ENCODE data around the gene GNB1L. TPM values are rescaled to one million over a fixed set of nuclear protein-coding genes. Genes with fewer than 3 reads are reported as not detected.

The GNB1L gene
- total RNA-seq, 1 donor from 2014 or later: 3.0 TPM

DNA sequence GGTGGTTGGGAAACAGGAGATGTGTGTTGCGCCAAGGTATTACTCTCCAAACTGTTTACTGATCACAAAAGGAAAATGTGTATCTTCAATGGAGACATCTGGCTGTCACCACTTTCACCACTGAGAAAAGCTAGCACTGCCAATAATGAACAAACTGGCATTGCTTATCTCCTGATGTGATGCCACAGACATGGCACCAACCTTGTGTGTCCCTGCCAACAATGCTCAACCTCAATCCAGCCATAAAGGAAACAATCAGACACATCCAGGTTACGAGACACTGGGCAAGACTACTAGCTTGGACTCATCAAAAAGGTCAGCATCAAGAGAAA is 28.1 kb downstream of the GNB1L start:
- no peaks in the 10 kb centered on the region for H3K79me2 ChIP-seq (ENCODE audit: low read depth)
- Mint-ChIP-seq H3K9me3 (no peaks in the 10 kb centered on the region), H3K4me1 (peaks cover 3% of the 10 kb centered on the region), H3K4me3 (no peak overlapping the region), H3K36me3 (peaks cover 2% of the 10 kb centered on the region), H3K27me3 (ENCODE audit: insufficient read depth, low read depth) (peaks cover 2% of the 10 kb centered on the region), H3K27ac (no peak overlapping the region)
- H3K27me3 ChIP-seq: no peaks in the 10 kb centered on the region
- no peak overlapping the region for H3K4me2 ChIP-seq
- no peaks in the 10 kb centered on the region for H3K9me3 ChIP-seq (ENCODE audit: low read depth)
- no peak overlapping the region for H3K4me3 ChIP-seq
- H2AFZ ChIP-seq (replicated peaks): no peak overlapping the region
- H3K4me1 ChIP-seq: no peaks in the 10 kb centered on the region
- H4K20me1 ChIP-seq (ENCODE audit: low read depth): no peaks in the 10 kb centered on the region
- no peaks in the 10 kb centered on the region for H3F3A ChIP-seq (ENCODE audit: low read depth)
- no peak overlapping the region for H3K9ac ChIP-seq
- H3K27ac ChIP-seq: no peak overlapping the region
- no peak for TF ChIP-seq EZH2 (IDR thresholded peaks at IDR 0.05)
- TF ChIP-seq, protein P1, sequence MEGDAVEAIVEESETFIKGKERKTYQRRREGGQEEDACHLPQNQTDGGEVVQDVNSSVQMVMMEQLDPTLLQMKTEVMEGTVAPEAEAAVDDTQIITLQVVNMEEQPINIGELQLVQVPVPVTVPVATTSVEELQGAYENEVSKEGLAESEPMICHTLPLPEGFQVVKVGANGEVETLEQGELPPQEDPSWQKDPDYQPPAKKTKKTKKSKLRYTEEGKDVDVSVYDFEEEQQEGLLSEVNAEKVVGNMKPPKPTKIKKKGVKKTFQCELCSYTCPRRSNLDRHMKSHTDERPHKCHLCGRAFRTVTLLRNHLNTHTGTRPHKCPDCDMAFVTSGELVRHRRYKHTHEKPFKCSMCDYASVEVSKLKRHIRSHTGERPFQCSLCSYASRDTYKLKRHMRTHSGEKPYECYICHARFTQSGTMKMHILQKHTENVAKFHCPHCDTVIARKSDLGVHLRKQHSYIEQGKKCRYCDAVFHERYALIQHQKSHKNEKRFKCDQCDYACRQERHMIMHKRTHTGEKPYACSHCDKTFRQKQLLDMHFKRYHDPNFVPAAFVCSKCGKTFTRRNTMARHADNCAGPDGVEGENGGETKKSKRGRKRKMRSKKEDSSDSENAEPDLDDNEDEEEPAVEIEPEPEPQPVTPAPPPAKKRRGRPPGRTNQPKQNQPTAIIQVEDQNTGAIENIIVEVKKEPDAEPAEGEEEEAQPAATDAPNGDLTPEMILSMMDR (IDR thresholded peaks at IDR 0.05): no peak
- no peak for TF ChIP-seq EZH2phosphoT487 (IDR thresholded peaks at IDR 0.05)
- no peaks in the 10 kb centered on the region for H3K36me3 ChIP-seq
- no peak for DNase-seq (ENCODE audit: low spot score)

DNA sequence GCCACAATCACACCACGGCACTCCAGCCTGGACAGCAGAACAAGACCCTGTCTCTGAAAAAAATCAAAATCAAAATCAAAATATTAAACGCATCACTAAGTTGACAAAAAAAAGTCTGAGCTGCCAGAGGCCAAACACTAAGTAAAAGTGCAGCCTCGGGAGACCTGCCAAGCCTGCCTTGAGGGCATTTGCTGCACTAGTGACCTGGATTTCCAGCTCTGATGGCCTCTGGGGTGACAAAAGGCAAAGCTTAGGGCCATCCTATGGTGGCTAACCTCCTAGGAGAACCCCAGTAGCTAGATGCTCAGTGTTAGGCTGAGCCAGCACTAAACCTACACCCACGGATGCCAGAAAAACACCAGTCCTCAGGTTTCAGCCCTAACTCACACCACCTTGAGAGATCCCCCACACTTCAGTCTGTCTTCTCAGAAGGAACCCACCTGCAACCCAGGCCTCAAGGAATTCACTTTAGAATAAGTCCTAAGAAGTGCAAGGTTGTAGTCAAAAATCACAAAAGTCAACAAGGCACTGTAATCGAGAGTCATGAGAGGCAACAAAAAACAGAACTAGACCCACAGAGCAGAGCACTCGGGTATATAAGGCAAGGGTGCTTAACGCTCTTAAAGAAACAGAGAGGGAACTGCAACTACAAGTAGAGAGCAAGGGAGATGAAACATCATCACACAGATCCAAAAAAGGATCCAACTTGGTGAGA is 28.6 kb downstream of the GNB1L start:
- Histone ChIP-seq H3K4me2 (no peak overlapping the region), H3K4me1 (no peaks in the 10 kb centered on the region), H4K20me1 (ENCODE audit: low read depth) (no peaks in the 10 kb centered on the region), H3K27ac (no peak overlapping the region), H3K4me3 (no peak overlapping the region), H2AFZ (replicated peaks) (no peak overlapping the region), H3K79me2 (ENCODE audit: low read depth) (no peaks in the 10 kb centered on the region), H3F3A (ENCODE audit: low read depth) (no peaks in the 10 kb centered on the region), H3K9me3 (ENCODE audit: low read depth) (no peaks in the 10 kb centered on the region), H3K27me3 (no peaks in the 10 kb centered on the region), H3K9ac (no peak overlapping the region), H3K36me3 (no peaks in the 10 kb centered on the region)
- Mint-ChIP-seq H3K4me1 (peaks cover 3% of the 10 kb centered on the region), H3K9me3 (no peaks in the 10 kb centered on the region), H3K27ac (no peak overlapping the region), H3K36me3 (peaks cover 2% of the 10 kb centered on the region), H3K4me3 (no peak overlapping the region), H3K27me3 (ENCODE audit: insufficient read depth, low read depth) (peaks cover 2% of the 10 kb centered on the region)
- DNase-seq (ENCODE audit: low spot score): no peak
- TF ChIP-seq EZH2phosphoT487 (IDR thresholded peaks at IDR 0.05) (no peak), EZH2 (IDR thresholded peaks at IDR 0.05) (no peak)
- TF ChIP-seq, protein P1 (IDR thresholded peaks at IDR 0.05): no peak

DNA sequence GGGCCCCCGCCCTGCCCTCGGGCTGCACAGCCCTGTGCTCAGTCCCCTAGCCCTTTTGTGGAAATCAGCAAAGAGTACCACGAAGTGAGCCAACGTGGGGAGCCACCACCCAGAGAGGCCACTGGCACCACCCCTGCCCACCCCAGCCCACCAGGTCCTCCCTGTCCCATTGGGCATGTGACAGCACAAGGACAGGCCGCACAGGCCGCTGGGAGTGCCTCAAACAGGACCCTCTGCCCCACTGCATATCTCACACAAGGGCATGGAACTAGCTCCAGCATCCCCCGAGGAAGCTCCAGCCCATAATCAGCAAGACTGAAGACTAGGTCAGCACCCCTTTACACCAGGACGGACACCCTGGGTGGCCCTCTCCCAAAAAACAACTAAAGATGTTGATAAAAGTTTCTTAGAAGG is 29.7 kb downstream of the GNB1L start:
- Histone ChIP-seq H3K9me3 (ENCODE audit: low read depth) (no peaks in the 10 kb centered on the region), H2AFZ (replicated peaks) (no peak overlapping the region), H3K27ac (no peak overlapping the region), H3K4me3 (no peak overlapping the region), H4K20me1 (ENCODE audit: low read depth) (no peaks in the 10 kb centered on the region), H3K27me3 (no peaks in the 10 kb centered on the region), H3K4me1 (no peaks in the 10 kb centered on the region), H3F3A (ENCODE audit: low read depth) (no peaks in the 10 kb centered on the region), H3K4me2 (no peak overlapping the region), H3K79me2 (ENCODE audit: low read depth) (no peaks in the 10 kb centered on the region), H3K9ac (no peak overlapping the region), H3K36me3 (no peaks in the 10 kb centered on the region)
- Mint-ChIP-seq H3K9me3 (no peaks in the 10 kb centered on the region), H3K36me3 (peaks cover 2% of the 10 kb centered on the region), H3K4me1 (peaks cover 3% of the 10 kb centered on the region), H3K27me3 (ENCODE audit: insufficient read depth, low read depth) (peaks cover 2% of the 10 kb centered on the region), H3K4me3 (no peak overlapping the region), H3K27ac (no peak overlapping the region)
- no peak for TF ChIP-seq EZH2 (IDR thresholded peaks at IDR 0.05)
- TF ChIP-seq, protein P1 (IDR thresholded peaks at IDR 0.05): no peak
- no peak for TF ChIP-seq EZH2phosphoT487 (IDR thresholded peaks at IDR 0.05)
- DNase-seq (ENCODE audit: low spot score): no peak

All from neural progenitor cell (in vitro differentiated cells).